GM12878 (cell line): ENCODE results near the gene NPAS3. TPM values are rescaled to one million over a fixed set of nuclear protein-coding genes. Genes with fewer than 3 reads are reported as not detected.

Experiments used
- E2F4 ChIP-seq: IDR thresholded peaks from 2 replicates; pipeline ENCODE4 v1.6.1; 2012; ENCODE audit warnings: low read depth, low read length, improper control_type of control experiment
- ESRRA ChIP-seq: IDR thresholded peaks from 2 replicates; pipeline ENCODE4 v1.6.1; 2012; ENCODE audit warnings: mild to moderate bottlenecking, low read length, improper control_type of control experiment
- IRF3 ChIP-seq: fragments of 450-650 bp; IDR thresholded peaks from 2 replicates; pipeline ENCODE4 v1.6.1; 2014; ENCODE audit warnings: mild to moderate bottlenecking
- RFX5 ChIP-seq: IDR thresholded peaks from 2 replicates; pipeline ENCODE4 v1.6.1; 2011; ENCODE audit warnings: low read depth, low read length, improper control_type of control experiment
- SPI1 ChIP-seq: IDR thresholded peaks from 2 replicates; pipeline ENCODE4 v1.6.1; 2011; ENCODE audit warnings: low read depth, mild to moderate bottlenecking, low read length, moderate library complexity, borderline replicate concordance; ENCODE audit not compliant: insufficient read depth
- TARDBP ChIP-seq: IDR thresholded peaks from 2 replicates; pipeline ENCODE4 v1.6.1; 2016; ENCODE audit warnings: borderline replicate concordance
- YY1 ChIP-seq: IDR thresholded peaks from 2 replicates; pipeline ENCODE4 v1.6.1; 2011; ENCODE audit warnings: low read depth, mild to moderate bottlenecking, low read length
- ZNF274 ChIP-seq: IDR thresholded peaks from one replicate; pipeline ENCODE4 v1.8.0; 2011; ENCODE audit not compliant: insufficient read length, insufficient read depth
- ZNF687 ChIP-seq: fragments of 450-650 bp; IDR thresholded peaks from 2 replicates; pipeline ENCODE4 v1.6.1; 2017; ENCODE audit warnings: mild to moderate bottlenecking, moderate library complexity
- polyA plus RNA-seq, 11 experiments: library from polyadenylated mRNA; depleted of rRNA in 4 of 11; unstranded in 6 of 11; stranded (reverse) in 5 of 11; fragments of >200 nt; fragmentation: Nextera tagmentation in 4 of 11; fragmentation: Illumina TruSeq in 1 of 11; extraction: Ambion mirVana in 4 of 11; extraction: Trizol in 1 of 11; gene quantifications; 1 replicate in 1 of 11; 2 replicates in 10 of 11; pipeline versions ENCODE4 v1.2.1 to v1.2.3, GENCODE V29; 2011 to 2016; ENCODE audit warnings: inconsistent platforms in 2 of 11, missing spikeins in 2 of 11, low read depth in 1 of 11
- total RNA-seq, 4 experiments: library from RNA; depleted of rRNA in 3 of 4; stranded (reverse); fragments of >200 nt in 3 of 4; fragmentation: Illumina TruSeq in 1 of 4; extraction: Trizol in 1 of 4; gene quantifications; 2 replicates each; pipeline versions ENCODE4 v1.2.1 to v1.2.3, GENCODE V29; 2013 to 2021
- TF ChIP-seq, protein P1 (sequence below): fragments of 450-650 bp; IDR thresholded peaks from 2 replicates; pipeline ENCODE4 v1.6.1; 2016; ENCODE audit warnings: mild to moderate bottlenecking
- TF ChIP-seq, protein P2 (sequence below): IDR thresholded peaks from 2 replicates; pipeline ENCODE4 v1.6.1; 2012; ENCODE audit warnings: improper control_type of control experiment, low read depth, low read length; ENCODE audit not compliant: insufficient replicate concordance

Gene NPAS3
- total and polyA plus RNA-seq, 10 of the 15 experiments (the other 5 are each of a cell fraction or from before 2014, with no cell fraction given) = under 0.01 to 2.7 (median 0.03) TPM; not detected in 6

- TF ChIP-seq, protein P1, sequence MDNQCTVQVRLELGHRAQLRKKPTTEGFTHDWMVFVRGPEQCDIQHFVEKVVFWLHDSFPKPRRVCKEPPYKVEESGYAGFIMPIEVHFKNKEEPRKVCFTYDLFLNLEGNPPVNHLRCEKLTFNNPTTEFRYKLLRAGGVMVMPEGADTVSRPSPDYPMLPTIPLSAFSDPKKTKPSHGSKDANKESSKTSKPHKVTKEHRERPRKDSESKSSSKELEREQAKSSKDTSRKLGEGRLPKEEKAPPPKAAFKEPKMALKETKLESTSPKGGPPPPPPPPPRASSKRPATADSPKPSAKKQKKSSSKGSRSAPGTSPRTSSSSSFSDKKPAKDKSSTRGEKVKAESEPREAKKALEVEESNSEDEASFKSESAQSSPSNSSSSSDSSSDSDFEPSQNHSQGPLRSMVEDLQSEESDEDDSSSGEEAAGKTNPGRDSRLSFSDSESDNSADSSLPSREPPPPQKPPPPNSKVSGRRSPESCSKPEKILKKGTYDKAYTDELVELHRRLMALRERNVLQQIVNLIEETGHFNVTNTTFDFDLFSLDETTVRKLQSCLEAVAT = no peak
- TF ChIP-seq IRF3 = no peak
- TF ChIP-seq SPI1 = no peak
- no peak for TF ChIP-seq RFX5
- no peak for TF ChIP-seq YY1
- no peak for TF ChIP-seq E2F4
- TF ChIP-seq ESRRA = no peak
- TF ChIP-seq ZNF274 = no peak
- TF ChIP-seq, protein P2, sequence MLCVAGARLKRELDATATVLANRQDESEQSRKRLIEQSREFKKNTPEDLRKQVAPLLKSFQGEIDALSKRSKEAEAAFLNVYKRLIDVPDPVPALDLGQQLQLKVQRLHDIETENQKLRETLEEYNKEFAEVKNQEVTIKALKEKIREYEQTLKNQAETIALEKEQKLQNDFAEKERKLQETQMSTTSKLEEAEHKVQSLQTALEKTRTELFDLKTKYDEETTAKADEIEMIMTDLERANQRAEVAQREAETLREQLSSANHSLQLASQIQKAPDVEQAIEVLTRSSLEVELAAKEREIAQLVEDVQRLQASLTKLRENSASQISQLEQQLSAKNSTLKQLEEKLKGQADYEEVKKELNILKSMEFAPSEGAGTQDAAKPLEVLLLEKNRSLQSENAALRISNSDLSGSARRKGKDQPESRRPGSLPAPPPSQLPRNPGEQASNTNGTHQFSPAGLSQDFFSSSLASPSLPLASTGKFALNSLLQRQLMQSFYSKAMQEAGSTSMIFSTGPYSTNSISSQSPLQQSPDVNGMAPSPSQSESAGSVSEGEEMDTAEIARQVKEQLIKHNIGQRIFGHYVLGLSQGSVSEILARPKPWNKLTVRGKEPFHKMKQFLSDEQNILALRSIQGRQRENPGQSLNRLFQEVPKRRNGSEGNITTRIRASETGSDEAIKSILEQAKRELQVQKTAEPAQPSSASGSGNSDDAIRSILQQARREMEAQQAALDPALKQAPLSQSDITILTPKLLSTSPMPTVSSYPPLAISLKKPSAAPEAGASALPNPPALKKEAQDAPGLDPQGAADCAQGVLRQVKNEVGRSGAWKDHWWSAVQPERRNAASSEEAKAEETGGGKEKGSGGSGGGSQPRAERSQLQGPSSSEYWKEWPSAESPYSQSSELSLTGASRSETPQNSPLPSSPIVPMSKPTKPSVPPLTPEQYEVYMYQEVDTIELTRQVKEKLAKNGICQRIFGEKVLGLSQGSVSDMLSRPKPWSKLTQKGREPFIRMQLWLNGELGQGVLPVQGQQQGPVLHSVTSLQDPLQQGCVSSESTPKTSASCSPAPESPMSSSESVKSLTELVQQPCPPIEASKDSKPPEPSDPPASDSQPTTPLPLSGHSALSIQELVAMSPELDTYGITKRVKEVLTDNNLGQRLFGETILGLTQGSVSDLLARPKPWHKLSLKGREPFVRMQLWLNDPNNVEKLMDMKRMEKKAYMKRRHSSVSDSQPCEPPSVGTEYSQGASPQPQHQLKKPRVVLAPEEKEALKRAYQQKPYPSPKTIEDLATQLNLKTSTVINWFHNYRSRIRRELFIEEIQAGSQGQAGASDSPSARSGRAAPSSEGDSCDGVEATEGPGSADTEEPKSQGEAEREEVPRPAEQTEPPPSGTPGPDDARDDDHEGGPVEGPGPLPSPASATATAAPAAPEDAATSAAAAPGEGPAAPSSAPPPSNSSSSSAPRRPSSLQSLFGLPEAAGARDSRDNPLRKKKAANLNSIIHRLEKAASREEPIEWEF = no peak
- no peak for TF ChIP-seq TARDBP
- no peak for TF ChIP-seq ZNF687
Measured at GRCh38 chr14:33363682-33364081, 425.0 kb downstream of the NPAS3 start (continued).
